Activated CD4-positive, alpha-beta memory T cell treated with anti-CD3 and anti-CD28 coated beads for 36 hours (primary cell): Measurements from ENCODE around the gene SHROOM3. TPM values are rescaled to one million over a fixed set of nuclear protein-coding genes. Genes with fewer than 3 reads are reported as not detected.

Experiments used
- CTCF ChIA-PET: fragments of 350-600 bp; sonication (Branson Sonifier 250); formaldehyde crosslinking; loops from one replicate; lab custom pipeline; 2021; ENCODE audit warnings: antibody characterized with exemption, inconsistent platforms; lab: Charles Lee
- POLR2A ChIA-PET: fragments of 350-600 bp; sonication (Branson Sonifier 250); formaldehyde crosslinking; loops from one replicate; lab custom pipeline; 2021; ENCODE audit warnings: antibody characterized with exemption; lab: Charles Lee
- DNase-seq: peaks from one replicate; pipeline ENCODE4 v3.0.0-alpha.2; 2020
- H3K27ac Mint-ChIP-seq: one replicate; pipeline ENCODE4 v1.8.0; 2021; ENCODE audit warnings: mixed read lengths
- H3K27me3 Mint-ChIP-seq: one replicate; pipeline ENCODE4 v1.8.0; 2021; ENCODE audit warnings: mixed read lengths
- H3K36me3 Mint-ChIP-seq: one replicate; pipeline ENCODE4 v1.8.0; 2021; ENCODE audit warnings: mixed read lengths
- H3K4me1 Mint-ChIP-seq: one replicate; pipeline ENCODE4 v1.8.0; 2021; ENCODE audit warnings: low read depth, mixed read lengths
- H3K4me3 Mint-ChIP-seq: one replicate; pipeline ENCODE4 v1.8.0; 2021; ENCODE audit warnings: mild to moderate bottlenecking, mixed read lengths
- H3K9me3 Mint-ChIP-seq: one replicate; pipeline ENCODE4 v1.8.0; 2021; ENCODE audit warnings: mixed read lengths
- intact Hi-C: fragments of 100-400 bp; cut with micrococcal nuclease; formaldehyde crosslinking; loops from one replicate; pipeline ENCODE4 v1.15.1; 2023
- total RNA-seq, 2 experiments: library from RNA; stranded (reverse); gene quantifications; one replicate each; pipeline ENCODE4 v1.2.3, GENCODE V29; 2021

SHROOM3 gene
- total RNA-seq, 2 experiments from 2014 or later: not detected

DNA sequence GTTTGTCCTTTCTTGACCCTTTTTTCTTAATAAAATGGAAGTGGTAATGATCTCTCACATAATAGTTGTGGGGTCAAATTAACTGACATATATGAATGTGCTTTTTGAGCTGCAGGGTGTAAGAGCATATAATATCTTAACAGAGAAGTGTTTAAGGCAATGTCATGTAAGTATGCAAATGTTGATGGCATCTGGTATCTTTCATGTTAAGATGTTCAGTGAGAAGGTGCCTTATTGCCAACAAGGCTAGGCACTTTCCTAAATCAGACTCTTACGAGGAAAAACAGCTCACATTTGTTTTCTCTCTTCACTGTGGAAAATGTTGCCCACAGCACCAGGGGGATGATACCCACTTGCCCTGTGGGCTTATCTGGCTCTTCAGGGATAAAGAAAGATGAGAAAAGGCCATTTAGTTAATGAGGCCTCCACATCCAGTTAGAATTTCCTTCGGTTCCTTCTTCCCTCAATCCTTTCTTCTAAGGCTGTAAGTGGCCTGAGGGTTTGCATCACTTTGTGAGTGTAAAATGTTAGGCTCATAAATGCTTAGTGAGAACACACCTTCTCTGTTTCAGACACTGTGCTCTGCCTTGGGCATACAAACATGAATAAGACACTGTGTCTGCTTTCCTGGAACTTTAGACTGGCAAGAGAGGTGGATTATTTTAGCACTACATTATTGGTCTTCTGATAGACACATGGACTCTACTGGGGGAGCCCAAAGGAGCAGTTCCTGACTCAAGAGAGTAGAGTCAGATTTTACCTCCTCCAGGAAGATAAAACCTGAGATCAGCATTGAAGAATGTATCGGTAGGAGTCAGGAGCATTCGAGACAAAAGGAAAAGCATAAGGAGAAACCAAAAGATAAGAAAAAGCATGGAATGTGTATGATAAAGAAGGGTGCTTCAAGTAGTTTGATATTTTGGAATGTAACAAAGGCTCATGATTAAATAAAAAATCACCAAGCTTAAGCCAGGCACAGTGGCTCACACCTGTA lies 327.4 kb downstream of the SHROOM3 start:
- peaks cover 15% of the 10 kb centered on the region for H3K4me1 Mint-ChIP-seq
- DNase-seq: no peak
- peaks cover 10% of the 10 kb centered on the region for H3K27me3 Mint-ChIP-seq
- no peak overlapping the region for H3K27ac Mint-ChIP-seq
- no peak overlapping the region for H3K4me3 Mint-ChIP-seq
- no peaks in the 10 kb centered on the region for H3K36me3 Mint-ChIP-seq
- H3K9me3 Mint-ChIP-seq: no peaks in the 10 kb centered on the region
- POLR2A ChIA-PET: no interaction called here
- intact Hi-C loops: no loop called here
- CTCF ChIA-PET: no interaction called here

DNA sequence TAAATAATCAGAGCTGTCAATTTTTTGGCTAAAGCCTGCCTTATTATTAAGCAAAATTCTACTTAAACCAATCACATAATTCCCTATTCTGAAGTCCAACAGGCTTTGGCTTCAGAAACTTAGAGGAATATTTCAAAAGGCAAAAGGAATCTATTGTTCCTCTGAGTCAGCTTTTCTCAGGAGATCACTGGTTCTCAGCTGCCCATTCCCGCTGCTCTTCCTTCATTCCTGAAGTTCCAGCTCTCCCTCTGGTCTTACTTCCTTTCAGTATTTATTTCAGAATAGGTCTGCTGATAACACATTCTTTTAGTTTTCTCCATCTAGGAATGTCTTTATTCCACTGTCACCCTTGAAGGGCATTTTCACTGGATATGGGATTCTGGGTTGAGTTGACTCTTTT lies 329.2 kb downstream of the SHROOM3 start:
- H3K36me3 Mint-ChIP-seq: no peaks in the 10 kb centered on the region
- no peak overlapping the region for H3K4me3 Mint-ChIP-seq
- no peak overlapping the region for H3K27ac Mint-ChIP-seq
- intact Hi-C loops: no loop called here
- DNase-seq: no peak
- POLR2A ChIA-PET: no interaction called here
- CTCF ChIA-PET: no interaction called here
- no peaks in the 10 kb centered on the region for H3K9me3 Mint-ChIP-seq
- H3K4me1 Mint-ChIP-seq: peaks cover 8% of the 10 kb centered on the region
- H3K27me3 Mint-ChIP-seq: peaks cover 15% of the 10 kb centered on the region

DNA sequence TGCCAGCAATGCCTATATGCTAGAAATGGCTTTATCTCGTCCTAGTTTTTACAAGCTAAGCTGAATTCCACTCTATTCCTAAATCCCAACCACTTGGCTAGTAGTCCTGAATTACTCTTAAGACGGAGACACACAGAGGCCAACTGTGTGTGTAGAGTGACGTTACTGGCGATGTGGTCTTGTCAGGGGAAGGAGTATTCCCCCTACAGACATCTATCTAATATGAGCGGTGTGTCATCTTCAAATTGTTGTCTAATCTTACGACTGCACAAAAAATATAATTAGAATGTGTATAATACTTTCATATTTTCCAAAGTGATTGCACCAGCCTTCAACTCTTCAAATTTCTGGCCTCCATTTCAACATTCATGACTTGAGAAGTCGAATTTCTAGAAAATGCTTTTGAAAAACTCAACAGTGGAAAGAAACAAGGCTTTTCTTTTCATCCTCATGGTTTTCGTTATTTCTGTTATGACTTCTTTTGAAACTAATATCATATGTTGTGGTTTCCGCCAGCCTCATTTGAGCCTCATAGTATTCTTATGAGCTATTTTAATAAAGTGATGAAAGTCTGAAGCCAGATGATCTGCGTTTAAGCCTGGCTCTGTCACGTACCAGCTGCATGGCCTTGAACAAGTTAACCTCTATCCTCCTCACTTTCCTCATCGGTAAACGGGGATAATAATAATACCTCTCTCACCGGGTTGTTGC lies 330.6 kb downstream of the SHROOM3 start:
- Mint-ChIP-seq H3K9me3 (no peaks in the 10 kb centered on the region), H3K27me3 (peaks cover 14% of the 10 kb centered on the region)
- intact Hi-C loops: no loop called here

DNA sequence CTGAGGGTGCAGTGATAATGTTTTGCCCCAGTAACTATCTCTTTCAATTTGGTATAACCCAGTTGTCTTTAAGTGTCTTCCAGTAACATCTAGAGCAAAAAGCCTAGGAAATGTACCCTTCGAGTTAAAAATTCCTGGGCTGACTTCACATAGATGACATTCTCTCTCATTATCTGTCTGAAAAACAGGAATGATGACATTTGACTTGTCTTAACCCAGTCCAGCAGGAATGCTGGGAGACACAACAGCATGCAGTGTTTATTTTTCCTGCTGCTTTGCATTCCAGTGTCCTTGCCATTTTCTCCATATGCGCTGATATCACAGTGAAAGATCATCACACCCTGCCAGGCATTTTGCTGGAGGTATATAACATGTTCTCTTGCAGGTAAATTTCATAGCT lies 333.0 kb downstream of the SHROOM3 start:
- ChIA-PET POLR2A (no interaction called here), CTCF (no interaction called here)
- H3K4me3 Mint-ChIP-seq: no peak overlapping the region
- H3K36me3 Mint-ChIP-seq: no peaks in the 10 kb centered on the region
- intact Hi-C loops: no loop called here
- H3K27ac Mint-ChIP-seq: no peak overlapping the region
- H3K9me3 Mint-ChIP-seq: no peaks in the 10 kb centered on the region
- no peak for DNase-seq
- peaks cover 4% of the 10 kb centered on the region for H3K4me1 Mint-ChIP-seq
- H3K27me3 Mint-ChIP-seq: peaks cover 13% of the 10 kb centered on the region

More for the DNA sequence above, 330.6 kb downstream of the SHROOM3 start:
- DNase-seq: no peak
- H3K4me1 Mint-ChIP-seq: peaks cover 4% of the 10 kb centered on the region
- H3K27ac Mint-ChIP-seq: no peak overlapping the region
- POLR2A ChIA-PET: no interaction called here
- CTCF ChIA-PET: no interaction called here
- H3K4me3 Mint-ChIP-seq: no peak overlapping the region
- no peaks in the 10 kb centered on the region for H3K36me3 Mint-ChIP-seq

DNA sequence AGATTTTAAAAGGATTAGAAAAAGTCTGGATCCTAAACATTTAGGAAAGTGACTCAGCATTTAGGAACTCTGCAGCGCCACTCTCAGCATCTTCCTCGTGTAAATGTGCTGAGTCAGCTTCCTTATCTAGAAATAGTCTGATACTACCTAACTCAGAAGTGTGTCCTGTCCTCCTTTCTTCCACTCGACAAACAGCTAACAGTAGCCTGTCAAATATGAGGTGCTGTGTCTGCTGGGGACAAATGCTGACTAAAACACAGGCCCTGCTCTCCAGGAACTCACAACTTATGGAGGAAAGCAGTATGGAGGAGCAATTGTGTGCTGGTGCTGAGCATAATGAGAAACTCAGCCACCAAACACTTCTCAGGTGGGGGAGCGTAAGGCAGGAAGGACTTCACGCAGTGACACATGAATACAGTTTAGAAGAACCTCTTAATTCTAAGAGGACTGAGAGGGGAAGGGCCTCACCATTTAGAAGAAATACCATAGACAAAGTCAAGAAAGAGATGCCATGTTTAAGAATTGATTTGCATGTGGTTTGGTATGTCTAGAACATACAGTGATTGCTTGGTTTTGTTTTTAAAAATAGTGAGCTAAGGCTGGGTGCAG lies 337.6 kb downstream of the SHROOM3 start:
- H3K27me3 Mint-ChIP-seq: peaks cover 8% of the 10 kb centered on the region
- no peaks in the 10 kb centered on the region for H3K36me3 Mint-ChIP-seq
- no peaks in the 10 kb centered on the region for H3K9me3 Mint-ChIP-seq
- H3K4me1 Mint-ChIP-seq: no peaks in the 10 kb centered on the region
- ChIA-PET CTCF (no interaction called here), POLR2A (no interaction called here)
- no peak overlapping the region for H3K4me3 Mint-ChIP-seq
- no peak overlapping the region for H3K27ac Mint-ChIP-seq
- intact Hi-C loops: no loop called here
- no peak for DNase-seq

DNA sequence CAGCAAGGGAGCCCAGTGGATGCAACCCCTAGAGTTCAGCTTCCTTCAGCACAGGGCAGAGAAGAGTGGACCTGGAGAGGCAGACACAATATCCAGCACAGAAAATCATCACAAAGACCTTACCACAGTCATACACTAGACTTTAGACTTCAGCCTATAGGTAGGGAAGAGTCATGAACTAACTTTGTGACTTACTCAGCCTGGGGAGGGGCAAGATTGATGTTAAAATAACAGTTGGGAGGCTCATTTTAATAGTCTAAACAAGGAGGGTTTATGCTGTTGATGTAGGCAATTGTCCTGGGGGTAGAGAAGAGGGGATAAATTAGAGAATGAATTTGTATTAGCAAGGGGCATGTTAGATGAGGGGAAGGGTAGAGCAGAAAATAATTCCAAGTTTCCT lies 338.7 kb downstream of the SHROOM3 start:
- H3K27ac Mint-ChIP-seq: no peak overlapping the region
- ChIA-PET POLR2A (no interaction called here), CTCF (no interaction called here)
- no peaks in the 10 kb centered on the region for H3K36me3 Mint-ChIP-seq
- peaks cover 4% of the 10 kb centered on the region for H3K27me3 Mint-ChIP-seq
- intact Hi-C loops: no loop called here
- DNase-seq: no peak
- no peak overlapping the region for H3K4me3 Mint-ChIP-seq
- no peaks in the 10 kb centered on the region for H3K9me3 Mint-ChIP-seq
- no peaks in the 10 kb centered on the region for H3K4me1 Mint-ChIP-seq

DNA sequence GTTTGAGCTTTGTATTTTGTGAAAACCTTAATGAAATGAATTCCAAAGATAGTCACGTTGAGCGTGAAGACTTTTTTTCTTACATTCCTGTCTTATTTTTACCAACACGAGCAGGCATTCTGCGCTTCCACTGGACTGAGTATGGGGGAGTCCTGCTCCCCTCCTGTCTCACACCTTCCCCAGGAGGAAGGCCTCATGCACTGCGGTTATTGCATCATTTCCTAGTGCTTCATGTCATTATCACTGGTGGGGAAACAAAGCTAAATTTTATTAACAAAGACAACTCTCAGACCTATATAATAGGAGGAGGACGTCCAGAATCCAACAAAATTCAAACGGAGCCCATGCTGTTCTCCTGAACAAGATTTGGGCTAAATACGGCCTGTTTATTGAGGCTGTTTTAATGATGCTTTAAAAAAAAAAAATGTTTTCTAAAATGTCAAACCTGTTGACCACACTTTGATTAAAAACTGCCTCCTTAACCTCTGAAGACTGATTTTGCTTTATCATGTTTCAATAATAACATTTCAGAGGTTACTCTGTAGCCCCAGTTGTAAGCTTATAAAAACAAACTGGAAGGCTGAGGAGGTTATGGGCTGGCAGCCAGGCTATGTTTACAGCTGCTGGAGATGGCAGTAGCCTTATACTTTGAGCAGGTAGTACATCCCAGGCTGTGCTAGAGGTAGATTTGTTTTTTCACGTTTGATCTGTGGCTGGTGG lies 344.9 kb downstream of the SHROOM3 start:
- ChIA-PET POLR2A (no interaction called here), CTCF (no interaction called here)
- no peaks in the 10 kb centered on the region for H3K9me3 Mint-ChIP-seq
- H3K36me3 Mint-ChIP-seq: no peaks in the 10 kb centered on the region
- intact Hi-C loops: loop anchor here (10.0 kb wide), 1 partner anchor 265 kb away; no protein-coding TSS in a partner anchor
- no peak for DNase-seq
- peaks cover 10% of the 10 kb centered on the region for H3K27me3 Mint-ChIP-seq
- H3K27ac Mint-ChIP-seq: no peak overlapping the region
- no peaks in the 10 kb centered on the region for H3K4me1 Mint-ChIP-seq
- H3K4me3 Mint-ChIP-seq: no peak overlapping the region

DNA sequence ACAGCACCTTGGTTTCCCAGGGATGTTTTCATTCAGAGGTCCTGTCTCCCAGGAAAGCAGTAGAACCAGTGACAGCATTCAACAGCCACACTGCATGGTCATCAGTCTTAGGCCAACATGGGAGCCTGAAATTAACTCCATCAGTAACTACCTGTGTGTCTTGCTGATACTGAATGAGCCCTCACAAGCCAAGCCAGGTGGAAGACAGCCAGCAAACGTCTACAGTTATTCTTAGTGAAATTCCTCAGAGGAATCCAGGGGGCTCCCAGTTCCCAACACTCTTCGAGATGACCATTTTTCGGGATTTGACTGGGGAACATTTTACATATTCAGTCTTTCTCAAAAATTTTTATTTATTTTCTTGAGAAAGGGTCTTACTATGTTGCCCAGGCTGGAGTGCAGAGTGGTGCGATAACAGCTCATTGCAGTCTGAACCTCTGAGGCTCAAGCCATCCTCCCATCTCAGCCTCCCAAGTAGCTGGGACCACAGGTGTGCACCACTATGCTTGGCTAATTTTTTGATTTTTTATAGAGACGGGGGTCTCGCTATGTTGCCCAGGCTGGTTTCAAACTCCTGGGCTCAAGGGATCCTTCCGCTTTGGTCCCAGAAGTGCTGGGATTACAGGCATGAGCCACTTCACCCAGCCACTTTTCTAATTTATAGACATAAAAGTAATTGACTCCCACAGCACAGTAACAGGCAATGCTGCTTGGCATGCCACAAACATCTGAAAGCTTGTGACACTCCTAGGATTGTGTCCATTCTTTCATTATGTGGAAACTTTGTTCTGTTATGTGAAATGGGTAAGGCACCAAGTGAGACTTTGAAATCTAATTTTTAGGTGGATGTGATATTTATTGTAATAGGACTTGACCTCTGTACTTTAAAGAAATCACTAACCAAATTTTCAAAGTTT lies 346.0 kb downstream of the SHROOM3 start:
- CTCF ChIA-PET: no interaction called here
- POLR2A ChIA-PET: no interaction called here

DNA sequence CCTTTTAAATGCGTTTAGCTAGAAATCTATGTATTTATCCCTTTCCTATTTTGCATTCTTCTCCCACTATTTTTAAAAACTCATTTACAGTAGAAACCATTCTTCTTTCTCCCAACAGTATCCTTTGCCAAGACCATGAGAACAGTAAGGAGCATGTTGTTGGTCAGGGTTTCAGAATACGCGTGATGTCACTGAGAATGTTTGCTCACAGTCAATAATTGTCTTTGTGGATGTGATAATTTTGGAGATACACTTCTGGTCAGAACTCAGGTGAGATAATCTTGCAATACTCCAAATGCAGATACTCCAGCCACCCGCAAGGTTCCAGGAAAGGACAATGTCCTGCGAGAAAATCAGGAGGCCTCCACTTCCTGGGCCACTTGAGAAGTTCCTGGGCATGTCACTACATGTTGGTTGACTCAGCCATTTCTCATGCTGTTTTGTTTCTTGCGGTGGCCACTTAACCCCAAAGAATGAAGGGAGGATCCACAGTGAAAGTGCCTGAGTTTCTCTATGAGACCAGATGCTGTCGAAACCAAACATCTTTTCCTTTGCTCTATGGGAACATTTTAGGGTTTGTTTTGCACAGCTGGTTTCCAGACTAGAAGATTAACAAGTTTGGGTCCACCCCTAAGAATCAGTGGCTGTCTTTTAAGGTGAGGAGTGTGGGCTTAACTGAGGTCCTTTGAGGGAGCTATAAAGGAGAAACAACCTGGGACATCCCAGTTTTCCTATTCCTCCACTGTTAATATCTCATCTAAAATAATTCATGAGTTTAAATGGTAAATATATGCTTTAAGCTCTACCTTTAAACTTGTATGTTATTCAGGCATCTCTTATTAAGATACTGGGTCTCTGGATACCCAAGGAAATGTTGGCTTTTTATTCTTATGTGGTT lies 346.9 kb downstream of the SHROOM3 start:
- intact Hi-C loops: loop anchor here (10.0 kb wide), 1 partner anchor 263 kb away; no protein-coding TSS in a partner anchor
- no peaks in the 10 kb centered on the region for H3K9me3 Mint-ChIP-seq
- H3K27ac Mint-ChIP-seq: no peak overlapping the region
- H3K27me3 Mint-ChIP-seq: peaks cover 10% of the 10 kb centered on the region
- no peak overlapping the region for H3K4me3 Mint-ChIP-seq
- ChIA-PET POLR2A (no interaction called here), CTCF (no interaction called here)
- H3K4me1 Mint-ChIP-seq: no peaks in the 10 kb centered on the region
- H3K36me3 Mint-ChIP-seq: no peaks in the 10 kb centered on the region
- DNase-seq: no peak

More for the DNA sequence above, 346.0 kb downstream of the SHROOM3 start:
- DNase-seq: no peak
- Mint-ChIP-seq H3K36me3 (no peaks in the 10 kb centered on the region), H3K27me3 (peaks cover 10% of the 10 kb centered on the region), H3K4me3 (no peak overlapping the region), H3K27ac (no peak overlapping the region), H3K9me3 (no peaks in the 10 kb centered on the region), H3K4me1 (no peaks in the 10 kb centered on the region)
- intact Hi-C loops: loop anchor here (10.0 kb wide), 1 partner anchor 264 kb away; no protein-coding TSS in a partner anchor

DNA sequence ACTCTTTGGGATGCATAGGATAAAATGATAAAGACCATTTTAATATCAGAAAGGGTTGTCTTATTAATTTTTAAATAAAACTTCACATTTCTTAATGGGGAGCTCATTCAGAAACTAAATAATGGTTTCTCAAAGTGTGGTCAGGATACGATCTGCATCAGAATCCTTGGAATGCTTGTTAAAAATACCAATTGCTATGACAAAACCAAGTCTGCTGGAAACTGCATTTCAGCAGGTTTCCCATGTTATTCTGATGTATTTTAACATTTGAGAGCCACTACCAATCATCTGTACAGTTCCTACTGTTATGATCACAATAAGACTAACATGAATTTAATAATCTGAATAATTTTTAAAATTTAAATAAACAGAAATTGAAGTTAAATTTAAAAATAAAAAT lies 347.8 kb downstream of the SHROOM3 start:
- intact Hi-C loops: loop anchor here (10.0 kb wide), 1 partner anchor 262 kb away; no protein-coding TSS in a partner anchor
- H3K27ac Mint-ChIP-seq: no peak overlapping the region
- CTCF ChIA-PET: no interaction called here

More for the DNA sequence above, 347.8 kb downstream of the SHROOM3 start:
- Mint-ChIP-seq H3K4me3 (no peak overlapping the region), H3K9me3 (no peaks in the 10 kb centered on the region), H3K36me3 (no peaks in the 10 kb centered on the region), H3K27me3 (peaks cover 10% of the 10 kb centered on the region), H3K4me1 (no peaks in the 10 kb centered on the region)
- DNase-seq: no peak
- POLR2A ChIA-PET: no interaction called here
